ENCODE results near the gene MTHFSD.

DNA sequence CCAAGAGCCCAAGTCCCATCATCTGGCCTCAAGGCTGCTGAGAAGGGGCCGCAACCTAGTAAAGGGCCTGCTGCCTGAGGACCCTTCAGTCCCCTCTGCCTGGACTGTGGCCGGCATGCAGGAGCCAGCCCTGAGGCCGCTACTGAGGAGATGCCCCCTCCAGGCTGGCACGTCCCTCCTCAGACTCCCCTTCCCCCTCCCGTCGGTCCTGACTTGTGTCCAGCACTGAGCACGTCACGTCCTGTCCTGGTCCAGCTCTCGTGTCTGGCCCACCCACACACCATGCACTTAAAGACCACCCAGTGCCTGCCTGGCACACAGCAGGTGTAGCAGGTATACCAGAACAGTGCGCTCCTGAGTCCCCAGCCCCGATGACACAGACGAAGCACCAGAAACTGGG lies 9.6 kb downstream of the MTHFSD start:
- TF ChIP-seq BACH2 (CRISPR knock-in tag; IDR thresholded peaks at IDR 0.05; ENCODE audit: borderline replicate concordance) (no peak), SNAI2 (CRISPR knock-in tag; IDR thresholded peaks at IDR 0.05) (no peak), ESRRG (CRISPR knock-in tag; IDR thresholded peaks at IDR 0.05) (no peak), ZFP30 (CRISPR knock-in tag; IDR thresholded peaks at IDR 0.05) (no peak), RARB (CRISPR knock-in tag; IDR thresholded peaks at IDR 0.05) (no peak), ARNTL (CRISPR knock-in tag; IDR thresholded peaks at IDR 0.05; ENCODE audit: borderline replicate concordance, low read depth) (no peak), ZFP3 (CRISPR knock-in tag; IDR thresholded peaks at IDR 0.05) (no peak), TOX (CRISPR knock-in tag; IDR thresholded peaks at IDR 0.05; ENCODE audit: borderline replicate concordance) (no peak)
- TF ChIP-seq, protein P1, sequence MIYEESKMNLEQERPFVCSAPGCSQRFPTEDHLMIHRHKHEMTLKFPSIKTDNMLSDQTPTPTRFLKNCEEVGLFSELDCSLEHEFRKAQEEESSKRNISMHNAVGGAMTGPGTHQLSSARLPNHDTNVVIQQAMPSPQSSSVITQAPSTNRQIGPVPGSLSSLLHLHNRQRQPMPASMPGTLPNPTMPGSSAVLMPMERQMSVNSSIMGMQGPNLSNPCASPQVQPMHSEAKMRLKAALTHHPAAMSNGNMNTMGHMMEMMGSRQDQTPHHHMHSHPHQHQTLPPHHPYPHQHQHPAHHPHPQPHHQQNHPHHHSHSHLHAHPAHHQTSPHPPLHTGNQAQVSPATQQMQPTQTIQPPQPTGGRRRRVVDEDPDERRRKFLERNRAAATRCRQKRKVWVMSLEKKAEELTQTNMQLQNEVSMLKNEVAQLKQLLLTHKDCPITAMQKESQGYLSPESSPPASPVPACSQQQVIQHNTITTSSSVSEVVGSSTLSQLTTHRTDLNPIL (CRISPR knock-in tag; IDR thresholded peaks at IDR 0.05; ENCODE audit: low read depth): no peak
- TF ChIP-seq, protein P2, sequence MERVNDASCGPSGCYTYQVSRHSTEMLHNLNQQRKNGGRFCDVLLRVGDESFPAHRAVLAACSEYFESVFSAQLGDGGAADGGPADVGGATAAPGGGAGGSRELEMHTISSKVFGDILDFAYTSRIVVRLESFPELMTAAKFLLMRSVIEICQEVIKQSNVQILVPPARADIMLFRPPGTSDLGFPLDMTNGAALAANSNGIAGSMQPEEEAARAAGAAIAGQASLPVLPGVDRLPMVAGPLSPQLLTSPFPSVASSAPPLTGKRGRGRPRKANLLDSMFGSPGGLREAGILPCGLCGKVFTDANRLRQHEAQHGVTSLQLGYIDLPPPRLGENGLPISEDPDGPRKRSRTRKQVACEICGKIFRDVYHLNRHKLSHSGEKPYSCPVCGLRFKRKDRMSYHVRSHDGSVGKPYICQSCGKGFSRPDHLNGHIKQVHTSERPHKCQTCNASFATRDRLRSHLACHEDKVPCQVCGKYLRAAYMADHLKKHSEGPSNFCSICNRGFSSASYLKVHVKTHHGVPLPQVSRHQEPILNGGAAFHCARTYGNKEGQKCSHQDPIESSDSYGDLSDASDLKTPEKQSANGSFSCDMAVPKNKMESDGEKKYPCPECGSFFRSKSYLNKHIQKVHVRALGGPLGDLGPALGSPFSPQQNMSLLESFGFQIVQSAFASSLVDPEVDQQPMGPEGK (CRISPR knock-in tag; IDR thresholded peaks at IDR 0.05; ENCODE audit: borderline replicate concordance): no peak
- TF ChIP-seq, protein P3, sequence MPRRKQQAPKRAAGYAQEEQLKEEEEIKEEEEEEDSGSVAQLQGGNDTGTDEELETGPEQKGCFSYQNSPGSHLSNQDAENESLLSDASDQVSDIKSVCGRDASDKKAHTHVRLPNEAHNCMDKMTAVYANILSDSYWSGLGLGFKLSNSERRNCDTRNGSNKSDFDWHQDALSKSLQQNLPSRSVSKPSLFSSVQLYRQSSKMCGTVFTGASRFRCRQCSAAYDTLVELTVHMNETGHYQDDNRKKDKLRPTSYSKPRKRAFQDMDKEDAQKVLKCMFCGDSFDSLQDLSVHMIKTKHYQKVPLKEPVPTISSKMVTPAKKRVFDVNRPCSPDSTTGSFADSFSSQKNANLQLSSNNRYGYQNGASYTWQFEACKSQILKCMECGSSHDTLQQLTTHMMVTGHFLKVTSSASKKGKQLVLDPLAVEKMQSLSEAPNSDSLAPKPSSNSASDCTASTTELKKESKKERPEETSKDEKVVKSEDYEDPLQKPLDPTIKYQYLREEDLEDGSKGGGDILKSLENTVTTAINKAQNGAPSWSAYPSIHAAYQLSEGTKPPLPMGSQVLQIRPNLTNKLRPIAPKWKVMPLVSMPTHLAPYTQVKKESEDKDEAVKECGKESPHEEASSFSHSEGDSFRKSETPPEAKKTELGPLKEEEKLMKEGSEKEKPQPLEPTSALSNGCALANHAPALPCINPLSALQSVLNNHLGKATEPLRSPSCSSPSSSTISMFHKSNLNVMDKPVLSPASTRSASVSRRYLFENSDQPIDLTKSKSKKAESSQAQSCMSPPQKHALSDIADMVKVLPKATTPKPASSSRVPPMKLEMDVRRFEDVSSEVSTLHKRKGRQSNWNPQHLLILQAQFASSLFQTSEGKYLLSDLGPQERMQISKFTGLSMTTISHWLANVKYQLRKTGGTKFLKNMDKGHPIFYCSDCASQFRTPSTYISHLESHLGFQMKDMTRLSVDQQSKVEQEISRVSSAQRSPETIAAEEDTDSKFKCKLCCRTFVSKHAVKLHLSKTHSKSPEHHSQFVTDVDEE (CRISPR knock-in tag; IDR thresholded peaks at IDR 0.05): no peak
